Uterus (tissue), 4 donors: Measurements from ENCODE around the gene NUPR2. TPM values are rescaled to one million over a fixed set of nuclear protein-coding genes. Genes with fewer than 3 reads are reported as not detected.
"Not testable (repeated sequence)": the region's sequence is repeated elsewhere in the genome, so short reads cannot be mapped to it uniquely, and the experiment has no call there.

ENCODE experiments used
- DNase-seq, 2 donors: peaks; one replicate each; pipeline ENCODE4 v3.0.0-alpha.2; 2019 to 2020
- H3K27ac ChIP-seq, 2 donors: fragments of 200-600 bp; sonication (generic); 1 replicate in 1 of 2; 2 replicates in 1 of 2; pipeline ENCODE4 v1.5.1; 2016 to 2018
- H3K27me3 ChIP-seq, 2 donors: fragments of 200-600 bp; sonication (generic); one replicate each; pipeline ENCODE4 v1.5.1; 2018 to 2019; ENCODE audit warnings: control low read depth in 1 of 2
- H3K36me3 ChIP-seq, 2 donors: fragments of 200-600 bp; sonication (generic); one replicate each; pipeline ENCODE4 v1.5.1; 2019; ENCODE audit warnings: control low read depth in 1 of 2
- H3K4me1 ChIP-seq, 2 donors: fragments of 200-600 bp; sonication (generic); one replicate each; pipeline ENCODE4 v1.5.1; 2018 to 2019; ENCODE audit warnings: control low read depth in 1 of 2
- H3K4me3 ChIP-seq, 2 donors: fragments of 200-600 bp; sonication (generic); 1 replicate in 1 of 2; 2 replicates in 1 of 2; pipeline ENCODE4 v1.5.1; 2018 to 2019; ENCODE audit warnings: mild to moderate bottlenecking in 1 of 2
- H3K9me3 ChIP-seq, 2 donors: fragments of 200-600 bp; sonication (generic); one replicate each; pipeline ENCODE4 v1.5.1; 2019; ENCODE audit warnings: control low read depth in 1 of 2
- CTCF ChIP-seq, 4 experiments: fragments of 200-600 bp in 2 of 4; fragments of 450-650 bp in 2 of 4; sonication (generic) in 2 of 4; IDR thresholded peaks; one replicate each; pipeline ENCODE4 v1.5.1; 2016 to 2019; ENCODE audit warnings: antibody characterized with exemption in 4 of 4, mild to moderate bottlenecking in 2 of 4, moderate library complexity in 1 of 4
- POLR2A ChIP-seq, 2 donors: fragments of 450-650 bp; IDR thresholded peaks; one replicate each; pipeline ENCODE4 v1.6.1; 2016; ENCODE audit warnings: antibody characterized with exemption in 2 of 2, mild to moderate bottlenecking in 1 of 2, moderate library complexity in 1 of 2
- intact Hi-C: fragments of 100-400 bp; cut with DNase I; formaldehyde crosslinking; loops from one replicate; pipeline ENCODE4 v1.15.1; 2023; ENCODE audit warnings: low total_unique reads
- total RNA-seq, 4 donors: library from RNA; depleted of rRNA in 3 of 4; stranded (reverse); fragments of >200 nt in 3 of 4; gene quantifications; one replicate each; pipeline versions ENCODE4 v1.1.0 to v1.2.4, GENCODE V29; 2014 to 2023
- donor health status: DM: yes; HTN: yes; CAD: no.

The NUPR2 gene
- not detected for total RNA-seq

- Histone ChIP-seq H3K4me3 (no peak within 1 kb of the TSS), H3K27ac (no peak within 1 kb of the TSS), H3K4me1 (peaks cover 0 to 4% of the 10 kb centered on the region in 2 donors), H3K9me3 (no peaks in the 10 kb centered on the region), H3K27me3 (peaks cover 0 to 5% of the 10 kb centered on the region in 2 donors), H3K36me3 (no peaks in the 10 kb centered on the region)
- no peak for TF ChIP-seq POLR2A (IDR thresholded peaks at IDR 0.05)
- no peak for TF ChIP-seq CTCF (IDR thresholded peaks at IDR 0.05)
- no peak for DNase-seq
- intact Hi-C loops, result no loop called here
Measured at GRCh38 chr7:56115852-56116538, at the start of gene NUPR2. TSS of gene NUPR2 (minus strand) at chr7:56116417. CDS start at chr7:56116314, 103 bp downstream.

DNA sequence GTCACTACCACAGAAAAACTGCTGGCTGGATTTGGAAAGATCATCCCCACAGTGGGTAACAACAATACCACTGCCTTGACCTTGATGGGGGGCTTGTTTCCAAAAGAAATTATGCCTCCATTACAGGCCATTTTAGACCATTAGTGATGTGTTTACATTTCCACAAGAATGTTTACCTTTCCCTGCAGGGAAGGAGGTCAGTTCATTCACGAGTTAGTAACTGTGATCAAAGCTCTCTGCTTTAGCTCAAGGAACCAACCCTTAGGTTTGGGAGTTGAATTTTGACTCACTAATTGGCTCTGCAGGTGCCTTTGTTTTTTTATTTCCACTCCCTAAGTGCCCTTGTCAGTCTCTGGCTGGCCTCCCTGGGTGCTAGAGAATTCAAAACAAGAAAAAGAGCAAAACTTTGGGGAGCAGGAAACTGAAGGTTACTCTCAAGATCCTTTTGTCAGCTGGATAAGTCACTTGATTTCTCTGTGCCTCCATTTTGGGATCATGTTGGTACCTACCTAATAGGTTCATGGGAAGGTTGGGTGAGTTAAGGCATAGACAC lies 41.1 kb upstream of the NUPR2 start:
- Histone ChIP-seq H3K27me3 (no peaks in the 10 kb centered on the region), H3K27ac (no peak overlapping the region), H3K36me3 (no peaks in the 10 kb centered on the region), H3K4me1 (no peaks in the 10 kb centered on the region), H3K4me3 (no peak overlapping the region), H3K9me3 (no peaks in the 10 kb centered on the region)
- TF ChIP-seq CTCF (IDR thresholded peaks at IDR 0.05) (no peak), POLR2A (IDR thresholded peaks at IDR 0.05) (no peak)
- intact Hi-C loops, result no loop called here
- DNase-seq, result no peak

GRCh38 chr7:56131062-56131461 lies 14.8 kb upstream of the NUPR2 start:
- H3K27me3 ChIP-seq, H3K4me1 ChIP-seq, H3K9me3 ChIP-seq, intact Hi-C loops, DNase-seq, H3K27ac ChIP-seq, H3K36me3 ChIP-seq, H3K4me3 ChIP-seq: not testable (repeated sequence)

DNA sequence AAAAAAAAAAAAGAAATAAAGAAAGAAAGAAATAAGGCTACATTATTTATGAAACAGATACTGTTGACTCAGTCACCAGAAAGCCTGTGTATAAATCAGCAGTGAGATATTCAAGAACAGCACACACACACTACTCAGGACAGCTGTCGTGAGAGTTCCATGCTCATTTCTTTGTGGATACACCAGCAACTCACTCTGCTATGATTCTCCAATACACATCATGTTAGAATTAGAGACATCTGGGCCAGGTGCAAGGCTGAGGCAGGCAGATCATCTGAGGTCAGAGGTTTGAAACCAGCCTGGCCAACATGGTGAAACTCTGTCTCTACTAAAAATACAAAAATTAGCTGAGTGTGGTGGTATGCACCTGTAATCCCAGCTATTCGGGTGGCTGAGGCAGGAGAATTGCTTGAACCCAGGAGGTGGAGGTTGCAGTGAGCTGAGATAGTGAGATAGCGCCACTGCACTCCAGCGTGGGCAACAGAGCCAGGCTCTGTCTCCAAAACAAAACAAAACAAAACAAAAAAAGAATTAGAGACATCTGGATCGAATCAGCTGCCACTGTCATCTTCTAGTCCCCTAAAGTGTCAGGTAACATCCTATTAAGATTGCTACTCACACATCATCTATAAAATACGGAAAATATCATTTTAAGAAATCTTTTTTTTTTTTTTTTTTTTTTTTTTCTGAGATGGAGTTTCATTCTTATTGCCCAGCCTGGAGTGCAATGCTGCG lies 11.2 kb upstream of the NUPR2 start:
- H3K4me1 ChIP-seq, result no peaks in the 10 kb centered on the region
- no peaks in the 10 kb centered on the region for H3K27me3 ChIP-seq
- intact Hi-C loops, result no loop called here
- DNase-seq, result no peak
- H3K27ac ChIP-seq, result no peak overlapping the region
- no peak overlapping the region for H3K4me3 ChIP-seq
- TF ChIP-seq POLR2A (IDR thresholded peaks at IDR 0.05), result no peak
- TF ChIP-seq CTCF (IDR thresholded peaks at IDR 0.05), result no peak
- H3K36me3 ChIP-seq, result no peaks in the 10 kb centered on the region
- no peaks in the 10 kb centered on the region for H3K9me3 ChIP-seq

GRCh38 chr7:56125831-56126230 lies 9.6 kb upstream of the NUPR2 start:
- no peak overlapping the region for H3K4me3 ChIP-seq
- no peak overlapping the region for H3K27ac ChIP-seq
- no peaks in the 10 kb centered on the region for H3K36me3 ChIP-seq
- H3K27me3 ChIP-seq, result no peaks in the 10 kb centered on the region
- TF ChIP-seq CTCF (IDR thresholded peaks at IDR 0.05) (no peak), POLR2A (IDR thresholded peaks at IDR 0.05) (no peak)
- no peaks in the 10 kb centered on the region for H3K4me1 ChIP-seq
- H3K9me3 ChIP-seq, result no peaks in the 10 kb centered on the region
- intact Hi-C loops, result no loop called here
- no peak for DNase-seq
